GM18867 (cell line): Measurements from ENCODE around the gene BLNK.
"Not testable (repeated sequence)": the region's sequence is repeated elsewhere in the genome, so short reads cannot be mapped to it uniquely, and the experiment has no call there.

ENCODE experiments used
- ATAC-seq: cut with Tn5 transposase; IDR thresholded peaks from one replicate; pipeline ENCODE4 v1.9.1; 2021; ENCODE audit warnings: mild to moderate bottlenecking, moderate library complexity; ENCODE audit not compliant: unreplicated experiment

Gene BLNK

DNA sequence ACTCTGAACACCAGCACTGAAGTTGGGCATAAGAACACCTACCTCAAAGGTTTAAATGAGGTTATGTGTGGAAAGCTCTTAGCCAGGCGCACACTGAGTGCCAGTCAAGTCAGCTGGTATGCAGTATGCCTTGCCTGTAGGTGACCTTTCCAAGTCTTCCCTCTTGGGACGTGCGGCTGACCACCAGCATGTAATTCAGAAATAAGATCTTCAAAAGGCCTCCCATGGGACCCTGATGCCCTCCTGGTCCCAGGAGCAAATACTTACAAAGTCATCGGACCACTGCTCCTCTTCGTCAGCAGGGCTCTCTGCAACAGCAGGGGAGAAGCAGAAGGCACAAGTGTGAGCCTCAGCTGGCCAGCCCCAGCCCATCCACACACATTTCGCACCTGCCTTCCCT lies 40.8 kb downstream of the BLNK start:
- ATAC-seq = no peak

DNA sequence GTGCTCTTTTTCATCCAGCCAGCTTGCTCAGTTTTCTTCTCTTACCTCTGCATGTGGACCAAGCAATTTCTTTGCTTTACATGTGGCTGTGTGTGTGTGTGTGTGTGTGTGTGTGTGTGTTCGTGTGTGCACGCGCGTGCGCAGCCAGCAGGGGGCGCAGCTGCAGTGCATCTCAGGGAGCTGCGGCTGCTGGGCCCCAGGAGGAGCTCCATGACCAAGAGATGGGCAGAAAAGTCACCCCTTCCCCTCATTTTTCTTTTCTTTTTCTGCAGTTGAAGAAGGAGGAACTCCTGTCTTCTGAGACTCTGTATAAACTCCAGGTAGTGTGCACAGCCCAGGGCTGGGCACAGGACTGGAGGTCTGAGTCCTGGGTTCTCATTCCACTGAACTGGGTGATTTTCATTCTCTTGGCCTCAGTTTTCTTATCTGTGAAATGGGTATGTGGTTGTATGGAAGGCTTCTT lies 41.8 kb downstream of the BLNK start:
- peak; percentile 61 for ATAC-seq

DNA sequence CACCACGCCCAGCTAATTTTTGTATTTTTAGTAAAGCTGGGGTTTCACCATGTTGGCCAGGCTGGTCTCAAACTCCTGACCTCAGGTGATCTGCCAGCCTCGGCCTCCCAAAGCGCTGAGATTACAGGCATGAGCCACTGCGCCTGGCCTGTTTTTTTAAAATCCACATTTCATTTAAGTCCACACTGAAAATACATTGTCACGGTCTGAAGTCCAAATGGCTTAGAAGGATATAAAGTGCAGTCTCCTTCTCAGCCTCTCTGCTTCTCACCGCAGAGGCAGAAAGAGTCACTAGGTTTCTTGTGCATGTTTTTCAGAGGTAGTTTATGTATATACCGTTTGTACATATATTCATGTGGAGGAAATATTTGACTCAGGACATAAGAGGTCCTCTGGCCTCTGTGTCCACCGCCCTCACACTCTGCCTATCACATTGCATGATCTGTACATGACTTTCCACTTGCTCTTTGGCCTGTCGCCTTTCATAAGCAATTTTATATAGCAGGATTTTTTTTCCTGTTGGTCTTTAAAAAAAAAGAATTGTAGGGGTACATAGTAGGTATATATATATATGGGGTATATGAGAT lies 42.9 kb downstream of the BLNK start:
- ATAC-seq = no peak

GRCh38 chr10:96227206-96227605 lies 44.2 kb downstream of the BLNK start:
- ATAC-seq = no peak

GRCh38 chr10:96225119-96225518 lies 46.2 kb downstream of the BLNK start:
- no peak for ATAC-seq

DNA sequence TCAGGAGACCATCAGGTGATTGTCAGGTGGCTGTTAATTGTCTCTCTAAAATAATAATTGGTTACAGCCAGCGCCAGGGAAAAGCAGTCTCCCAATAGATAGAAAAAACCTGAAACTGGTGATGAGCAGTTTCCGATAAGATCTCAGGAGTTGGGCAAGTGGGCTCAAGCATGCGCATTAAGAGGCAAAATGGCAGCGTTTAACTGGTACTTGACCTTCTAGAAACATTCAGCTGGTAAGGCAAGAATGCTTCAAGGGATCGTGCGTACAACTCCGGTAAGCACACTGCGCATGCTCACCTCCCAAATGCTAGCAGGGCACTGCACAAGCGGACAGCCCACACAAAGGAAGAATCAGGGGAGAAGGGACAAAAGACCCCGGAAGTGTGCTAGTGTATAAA lies 48.5 kb downstream of the BLNK start:
- ATAC-seq = no peak

- no peak for ATAC-seq
These were observed 48.9 kb downstream of the BLNK start for GRCh38 chr10:96222441-96222840.

- ATAC-seq = no peak
These were observed 52.5 kb downstream of the BLNK start for GRCh38 chr10:96218826-96219225.

DNA sequence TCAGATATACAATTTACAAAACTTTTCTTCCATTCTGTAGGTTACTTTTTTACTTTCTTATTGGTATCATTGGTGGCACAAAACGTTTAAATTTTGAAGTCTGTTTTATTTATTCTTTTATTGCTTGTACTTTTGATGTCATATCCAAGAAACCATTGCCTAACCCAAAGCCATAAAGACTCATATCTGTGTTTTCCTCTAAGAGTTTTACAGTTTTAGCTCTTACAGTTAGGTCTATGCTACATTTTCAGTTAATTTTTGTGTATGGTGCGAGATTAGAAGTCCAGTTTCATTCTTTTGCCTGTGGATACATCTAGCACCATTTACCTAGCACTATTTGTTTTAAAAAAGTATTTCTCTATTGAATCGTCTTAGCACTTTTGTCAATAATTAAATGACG lies 53.7 kb downstream of the BLNK start:
- ATAC-seq = no peak

DNA sequence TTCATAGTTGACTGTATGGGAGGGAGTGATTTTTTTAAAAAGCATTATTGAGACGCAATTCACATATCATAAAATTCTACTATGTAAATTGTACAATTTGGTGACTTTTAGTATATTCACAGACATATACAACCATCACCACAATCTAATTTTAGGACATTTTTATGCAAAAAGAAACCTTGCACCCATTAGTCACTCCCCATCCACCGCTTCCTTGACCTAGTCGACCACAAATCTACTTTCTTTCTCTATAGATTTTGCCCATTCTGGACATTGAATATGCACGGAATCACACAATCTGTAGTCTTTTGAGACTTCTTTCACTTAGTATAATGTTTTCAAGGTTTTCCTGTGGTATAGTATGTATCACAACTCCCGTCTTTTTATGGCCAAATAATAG lies 54.6 kb downstream of the BLNK start:
- ATAC-seq = no peak

GRCh38 chr10:96212911-96213310 lies 58.5 kb downstream of the BLNK start:
- no peak for ATAC-seq

GRCh38 chr10:96211764-96212163 lies 59.6 kb downstream of the BLNK start:
- ATAC-seq = no peak

DNA sequence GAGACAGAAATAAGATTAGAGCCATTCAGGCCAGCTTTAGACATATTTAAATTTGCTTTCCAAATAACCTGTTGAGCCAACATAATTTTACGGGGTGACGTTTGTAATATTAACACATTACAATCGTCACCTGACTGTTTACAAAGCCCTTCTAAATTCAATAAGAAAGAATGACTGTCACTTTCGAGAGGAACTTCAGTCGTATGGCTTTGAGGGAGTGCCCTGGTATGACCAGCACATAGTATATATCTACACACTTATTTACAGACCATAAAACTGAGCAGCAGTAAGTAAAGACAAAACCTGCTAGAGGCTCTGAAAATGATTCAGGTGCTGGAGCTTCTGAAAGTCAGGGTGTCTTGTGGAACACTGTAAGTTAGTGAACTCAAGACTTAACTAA lies 62.4 kb downstream of the BLNK start:
- no peak for ATAC-seq

DNA sequence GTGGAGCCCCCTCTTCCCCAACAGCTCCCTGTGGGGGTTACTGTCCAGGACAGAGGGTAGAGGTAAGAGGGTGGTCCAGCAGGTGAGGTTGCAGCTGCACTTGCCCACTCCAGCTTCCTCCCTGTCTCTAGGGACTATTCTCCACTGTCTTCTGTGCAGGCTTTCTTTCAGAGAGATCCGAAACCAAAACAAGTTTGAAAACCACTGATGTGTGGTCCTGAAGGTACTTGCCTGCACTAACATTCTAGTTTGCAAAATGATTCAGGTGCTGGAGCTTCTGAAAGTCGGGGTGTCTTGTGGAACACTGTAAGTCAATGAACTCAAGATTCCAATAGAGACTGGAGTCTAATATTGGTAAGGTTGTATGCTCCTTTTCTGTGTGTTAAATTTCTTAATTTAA lies 63.1 kb downstream of the BLNK start:
- ATAC-seq = peak; percentile 71

DNA sequence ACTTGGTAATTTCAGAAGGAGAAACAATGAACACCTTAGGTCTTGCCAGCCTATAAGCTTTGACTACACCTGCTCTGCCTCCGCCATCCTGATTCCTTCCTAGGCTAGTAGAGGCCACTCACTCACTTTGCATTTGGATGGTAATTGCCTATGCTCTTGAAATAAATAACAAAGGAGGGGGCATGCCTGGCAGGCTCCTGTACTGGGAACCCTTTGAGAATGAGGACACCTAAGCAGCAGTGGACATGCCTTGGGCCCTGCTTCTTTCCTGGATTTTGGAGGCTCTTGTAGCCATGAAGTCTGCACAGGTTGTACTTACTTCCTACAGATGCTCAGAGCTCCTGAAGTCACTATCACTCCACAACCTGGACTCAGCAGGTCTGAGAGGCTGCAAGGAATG lies 65.8 kb downstream of the BLNK start:
- ATAC-seq = no peak

- ATAC-seq = no peak
These were observed 69.8 kb downstream of the BLNK start for GRCh38 chr10:96201525-96201924.

DNA sequence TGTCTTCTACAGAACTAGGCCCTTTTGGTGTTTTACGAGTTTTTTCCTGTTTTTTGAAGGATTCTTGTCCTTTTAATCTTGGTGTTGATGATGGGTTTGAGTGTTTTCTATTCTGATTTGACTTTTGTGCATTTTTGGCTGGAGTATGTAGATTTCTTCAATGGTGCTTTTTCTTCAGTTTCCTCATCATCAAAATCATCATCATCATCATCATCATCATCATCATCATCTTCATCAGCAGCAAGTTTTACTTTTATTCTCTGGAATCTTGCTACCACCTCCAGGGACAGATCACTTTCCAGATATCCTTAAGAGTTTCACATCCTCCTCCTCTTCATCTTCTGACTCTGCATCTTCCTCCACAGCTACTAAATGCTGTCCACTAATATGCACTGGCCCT lies 81.9 kb downstream of the BLNK start:
- ATAC-seq = not testable (repeated sequence)

DNA sequence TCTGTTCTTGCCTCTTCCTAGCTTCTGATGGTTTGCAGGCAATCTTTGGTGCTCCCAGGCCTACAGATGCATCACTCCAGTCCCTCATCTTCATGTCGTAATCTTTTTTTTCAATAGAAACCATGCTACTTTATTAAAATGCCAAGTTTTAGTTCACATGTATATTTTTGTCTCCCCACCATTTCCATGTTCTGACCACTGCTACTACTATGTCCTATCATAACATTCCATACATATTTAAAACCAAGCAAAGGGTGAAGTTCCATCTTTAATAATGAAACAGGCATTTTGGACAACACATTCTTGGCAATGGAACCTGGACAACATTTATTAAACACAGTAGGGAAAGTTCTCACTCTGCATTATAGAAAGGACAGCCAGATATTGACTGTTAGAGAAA lies 82.5 kb downstream of the BLNK start:
- no peak for ATAC-seq

DNA sequence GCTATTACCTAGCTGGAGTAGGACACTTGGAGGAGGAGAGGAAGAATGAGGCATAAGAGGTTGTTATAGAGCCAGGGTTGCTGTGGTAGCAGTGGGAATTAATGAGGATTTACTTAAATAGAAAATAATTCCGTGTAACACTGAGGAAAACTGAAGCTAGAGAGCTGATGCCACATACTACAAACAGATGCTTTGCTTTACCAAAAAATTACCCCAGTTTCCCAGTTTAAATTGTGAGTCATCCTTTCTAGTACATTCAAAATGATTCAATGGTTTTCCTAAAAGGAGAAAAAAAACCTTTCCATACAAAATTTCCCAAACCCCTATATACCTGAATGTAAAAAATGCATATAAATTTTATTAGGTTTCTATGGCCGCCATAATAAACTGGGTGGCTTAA lies 82.9 kb downstream of the BLNK start:
- ATAC-seq = no peak

DNA sequence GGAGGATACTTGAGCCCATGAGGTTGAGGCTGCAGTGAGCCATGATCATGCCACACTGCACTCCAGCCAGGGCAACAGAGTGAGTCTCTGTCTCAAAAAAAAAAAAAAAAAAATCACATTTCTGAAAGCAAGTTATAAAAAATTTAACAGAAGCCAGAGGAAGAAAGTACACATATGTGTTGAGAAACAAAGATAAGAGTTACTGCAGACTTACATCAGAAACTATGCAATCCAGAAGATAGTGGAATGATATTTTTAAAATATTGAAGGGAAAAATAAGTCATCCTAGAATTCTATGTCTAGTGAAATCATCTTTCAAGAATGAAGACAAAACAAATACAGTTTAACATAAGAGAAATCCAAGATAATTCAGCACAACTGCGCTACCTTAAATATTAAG lies 94.4 kb downstream of the BLNK start:
- ATAC-seq = no peak

- no peak for ATAC-seq
These were observed 98.7 kb downstream of the BLNK start for GRCh38 chr10:96172666-96173065.

GRCh38 chr10:96170230-96170629 lies 101.1 kb downstream of the BLNK start:
- no peak for ATAC-seq

DNA sequence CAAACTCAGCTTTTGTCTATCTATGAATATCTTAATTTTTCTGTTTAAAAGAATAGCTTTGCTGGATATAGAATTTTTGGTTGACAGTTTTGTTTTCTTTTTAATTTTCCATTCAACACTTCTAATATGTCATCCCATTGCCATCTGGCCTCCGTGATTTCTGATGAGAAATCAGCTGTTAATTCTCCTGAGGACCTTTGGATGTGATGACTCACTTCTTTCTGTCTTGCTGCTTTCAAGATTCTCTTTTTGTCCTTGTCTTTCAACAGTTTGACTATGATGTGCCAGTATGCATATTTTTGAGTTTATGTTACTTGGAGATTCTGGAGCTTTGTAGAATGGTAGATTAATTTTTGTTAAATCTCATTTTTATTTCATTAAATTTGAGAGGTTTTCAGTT lies 102.8 kb downstream of the BLNK start:
- ATAC-seq = no peak

- ATAC-seq = no peak
These were observed 105.6 kb downstream of the BLNK start for GRCh38 chr10:96165726-96166125.
